ENCODE measurements around the gene CHERP. TPM values are rescaled to one million over a fixed set of nuclear protein-coding genes. Genes with fewer than 3 reads are reported as not detected.
"Not testable (repeated sequence)": the region's sequence is repeated elsewhere in the genome, so short reads cannot be mapped to it uniquely, and the experiment has no call there.

Gene CHERP
- total and polyA plus RNA-seq, 2 of the 13 experiments (the other 11 are each of a cell fraction or from before 2014, with no cell fraction given) = 4.3 to 5.4 TPM

DNA sequence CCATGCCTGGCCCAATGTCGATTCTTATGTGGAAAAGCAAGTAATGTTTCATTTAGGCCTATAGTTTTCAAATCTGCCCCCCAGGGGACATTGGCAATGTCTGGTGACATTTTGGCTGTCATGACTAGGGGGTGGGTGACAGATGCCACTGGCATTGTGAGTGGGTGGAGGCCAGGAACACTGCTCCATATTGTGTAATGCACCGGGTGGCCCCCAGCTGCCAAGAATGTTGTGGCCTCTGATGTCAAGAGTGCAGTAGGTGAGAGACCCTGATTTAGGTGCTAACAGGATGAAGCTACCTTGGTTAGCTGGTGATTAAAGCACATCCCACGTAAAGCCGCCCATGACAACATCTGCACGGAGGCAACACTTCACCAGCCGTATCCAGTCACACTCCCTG lies 35.3 kb downstream of the CHERP start:
- Histone ChIP-seq H3K4me3 (replicated peaks in 1 of 3; ENCODE audit: insufficient read depth in 1 of 3, low read depth in 2 of 3, low read length in 3 of 3) (no peak overlapping the region), H4K20me1 (ENCODE audit: insufficient read depth, low read length) (no peaks in the 10 kb centered on the region), H3K79me2 (ENCODE audit: insufficient read depth, low read length) (no peaks in the 10 kb centered on the region), H2AFZ (ENCODE audit: low read length) (no peak overlapping the region), H3K9ac (ENCODE audit: insufficient read depth, low read depth, low read length) (no peak overlapping the region), H3K4me2 (ENCODE audit: low read depth, low read length) (no peak overlapping the region), H3K9me3 (ENCODE audit: low read length) (no peaks in the 10 kb centered on the region), H3K36me3 (replicated peaks in 1 of 2; ENCODE audit: control insufficient read depth in 1 of 2, insufficient read depth in 2 of 2, low read length in 2 of 2) (peaks cover 5 to 37% of the 10 kb centered on the region in 2 experiments; a peak in 3 of 5 replicates), H3K27me3 (ENCODE audit: control insufficient read depth in 1 of 2, insufficient read depth in 2 of 2, low read length in 2 of 2) (no peaks in the 10 kb centered on the region), H3K4me1 (ENCODE audit: insufficient read depth, low read length) (no peaks in the 10 kb centered on the region), H3K27ac (ENCODE audit: extremely low read length, insufficient read depth, low read length) (no peak overlapping the region)
- ATAC-seq (no peak), FAIRE-seq (no peak), DNase-seq (ENCODE audit: low spot score) (no peak)
- no TSS peak for BruUV-seq (replicated peaks)
- intact Hi-C loops (cut with micrococcal nuclease; ENCODE audit: unreplicated experiment) = no loop called here
- 100% methylated on average over 5 of the region's 6 CpGs for WGBS (ENCODE audit: low lambda C conversion rate)
- CTCF ChIA-PET (ENCODE audit: low intra/inter-chr PET ratio, low total read pairs) = no interaction called here
- TF ChIP-seq ETV6 (CRISPR knock-in tag; conservative IDR thresholded peaks at IDR 0.05) (no peak), PCBP2 (optimal IDR thresholded peaks at IDR 0.05; ENCODE audit: low read depth, low read length, poor library complexity, severe bottlenecking) (no peak), ZNF441 (CRISPR knock-in tag; IDR thresholded peaks at IDR 0.05; ENCODE audit: borderline replicate concordance) (no peak), PHB2 (IDR thresholded peaks at IDR 0.05; ENCODE audit: partially characterized antibody) (no peak), HOXD1 (CRISPR knock-in tag; IDR thresholded peaks at IDR 0.05) (no peak), SRSF4 (IDR thresholded peaks at IDR 0.05; ENCODE audit: low read depth, low read length, poor library complexity, severe bottlenecking) (no peak), HOXA7 (CRISPR knock-in tag; IDR thresholded peaks at IDR 0.05) (no peak), GLI4 (CRISPR knock-in tag; IDR thresholded peaks at IDR 0.05; ENCODE audit: borderline replicate concordance) (no peak)
- TF ChIP-seq, protein P1, sequence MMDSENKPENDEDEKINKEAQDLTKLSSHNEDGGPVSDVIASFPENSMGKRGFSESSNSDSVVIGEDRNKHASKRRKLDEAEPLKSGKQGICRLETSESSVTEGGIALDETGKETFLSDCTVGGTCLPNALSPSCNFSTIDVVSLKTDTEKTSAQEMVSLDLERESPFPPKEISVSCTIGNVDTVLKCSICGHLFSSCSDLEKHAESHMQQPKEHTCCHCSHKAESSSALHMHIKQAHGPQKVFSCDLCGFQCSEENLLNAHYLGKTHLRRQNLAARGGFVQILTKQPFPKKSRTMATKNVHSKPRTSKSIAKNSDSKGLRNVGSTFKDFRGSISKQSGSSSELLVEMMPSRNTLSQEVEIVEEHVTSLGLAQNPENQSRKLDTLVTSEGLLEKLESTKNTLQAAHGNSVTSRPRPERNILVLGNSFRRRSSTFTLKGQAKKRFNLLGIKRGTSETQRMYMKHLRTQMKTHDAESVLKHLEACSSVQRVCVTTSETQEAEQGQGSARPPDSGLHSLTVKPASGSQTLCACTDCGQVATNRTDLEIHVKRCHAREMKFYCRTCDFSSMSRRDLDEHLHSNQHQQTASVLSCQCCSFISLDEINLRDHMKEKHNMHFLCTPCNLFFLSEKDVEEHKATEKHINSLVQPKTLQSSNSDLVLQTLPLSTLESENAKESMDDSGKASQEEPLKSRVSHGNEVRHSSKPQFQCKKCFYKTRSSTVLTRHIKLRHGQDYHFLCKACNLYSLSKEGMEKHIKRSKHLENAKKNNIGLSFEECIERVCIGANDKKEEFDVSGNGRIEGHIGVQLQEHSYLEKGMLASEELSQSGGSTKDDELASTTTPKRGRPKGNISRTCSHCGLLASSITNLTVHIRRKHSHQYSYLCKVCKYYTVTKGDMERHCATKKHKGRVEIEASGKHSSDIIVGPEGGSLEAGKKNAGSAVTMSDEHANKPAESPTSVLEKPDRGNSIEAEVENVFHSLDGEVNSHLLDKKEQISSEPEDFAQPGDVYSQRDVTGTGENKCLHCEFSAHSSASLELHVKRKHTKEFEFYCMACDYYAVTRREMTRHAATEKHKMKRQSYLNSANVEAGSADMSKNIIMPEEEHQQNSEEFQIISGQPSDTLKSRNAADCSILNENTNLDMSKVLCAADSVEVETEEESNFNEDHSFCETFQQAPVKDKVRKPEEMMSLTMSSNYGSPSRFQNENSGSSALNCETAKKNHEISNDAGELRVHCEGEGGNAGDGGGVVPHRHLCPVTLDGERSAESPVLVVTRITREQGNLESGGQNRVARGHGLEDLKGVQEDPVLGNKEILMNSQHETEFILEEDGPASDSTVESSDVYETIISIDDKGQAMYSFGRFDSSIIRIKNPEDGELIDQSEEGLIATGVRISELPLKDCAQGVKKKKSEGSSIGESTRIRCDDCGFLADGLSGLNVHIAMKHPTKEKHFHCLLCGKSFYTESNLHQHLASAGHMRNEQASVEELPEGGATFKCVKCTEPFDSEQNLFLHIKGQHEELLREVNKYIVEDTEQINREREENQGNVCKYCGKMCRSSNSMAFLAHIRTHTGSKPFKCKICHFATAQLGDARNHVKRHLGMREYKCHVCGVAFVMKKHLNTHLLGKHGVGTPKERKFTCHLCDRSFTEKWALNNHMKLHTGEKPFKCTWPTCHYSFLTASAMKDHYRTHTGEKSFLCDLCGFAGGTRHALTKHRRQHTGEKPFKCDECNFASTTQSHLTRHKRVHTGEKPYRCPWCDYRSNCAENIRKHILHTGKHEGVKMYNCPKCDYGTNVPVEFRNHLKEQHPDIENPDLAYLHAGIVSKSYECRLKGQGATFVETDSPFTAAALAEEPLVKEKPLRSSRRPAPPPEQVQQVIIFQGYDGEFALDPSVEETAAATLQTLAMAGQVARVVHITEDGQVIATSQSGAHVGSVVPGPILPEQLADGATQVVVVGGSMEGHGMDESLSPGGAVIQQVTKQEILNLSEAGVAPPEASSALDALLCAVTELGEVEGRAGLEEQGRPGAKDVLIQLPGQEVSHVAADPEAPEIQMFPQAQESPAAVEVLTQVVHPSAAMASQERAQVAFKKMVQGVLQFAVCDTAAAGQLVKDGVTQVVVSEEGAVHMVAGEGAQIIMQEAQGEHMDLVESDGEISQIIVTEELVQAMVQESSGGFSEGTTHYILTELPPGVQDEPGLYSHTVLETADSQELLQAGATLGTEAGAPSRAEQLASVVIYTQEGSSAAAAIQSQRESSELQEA (CRISPR knock-in tag; IDR thresholded peaks at IDR 0.05; ENCODE audit: not compliant biosample characterization) = no peak
- TF ChIP-seq, protein P2, sequence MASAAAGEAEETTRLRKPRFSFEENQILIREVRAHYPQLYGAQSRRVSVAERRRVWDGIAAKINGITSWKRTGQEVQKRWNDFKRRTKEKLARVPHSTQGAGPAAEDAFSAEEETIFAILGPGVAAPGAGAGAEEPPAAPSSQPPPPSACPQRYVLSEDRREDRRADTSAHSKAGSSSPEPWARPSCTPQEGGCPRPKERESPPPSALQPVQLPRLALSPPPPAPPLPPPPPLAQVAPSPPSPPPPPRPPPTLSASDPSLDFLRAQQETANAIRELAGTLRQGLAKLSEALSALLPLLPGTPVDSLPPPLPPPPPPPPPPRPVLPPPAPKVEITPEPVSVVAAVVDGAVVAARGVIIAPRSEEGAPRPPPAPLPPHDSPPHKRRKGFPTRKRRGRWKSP (CRISPR knock-in tag; IDR thresholded peaks at IDR 0.05) = no peak
- POLR2A ChIA-PET = no interaction called here
- in situ Hi-C loops (cut with HindIII; ENCODE audit: extremely low pct_ligation_motif_present, low pct_unique_long_range_greater_than_20kb) = no loop called here

DNA sequence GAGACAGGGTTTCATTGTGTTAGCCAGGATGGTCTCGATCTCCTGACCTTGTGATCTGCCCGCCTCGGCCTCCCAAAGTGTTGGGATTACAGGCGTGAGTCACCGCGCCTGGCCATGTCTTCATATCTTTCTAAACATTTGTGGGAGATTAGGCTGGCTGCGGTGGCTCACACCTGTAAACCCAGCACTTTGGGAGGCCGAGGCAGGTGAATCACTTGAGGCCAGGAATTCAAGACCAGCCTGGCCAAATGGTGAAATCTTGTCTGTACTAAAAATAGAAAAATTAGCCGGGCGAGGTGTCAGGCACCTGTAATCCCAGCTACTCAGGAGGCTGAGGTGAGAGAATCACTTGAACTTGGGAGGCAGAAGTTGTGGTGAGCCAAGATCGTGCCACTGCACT lies 36.1 kb downstream of the CHERP start:
- H3K4me1 ChIP-seq (ENCODE audit: insufficient read depth, low read length); BruUV-seq (replicated peaks); H3K9ac ChIP-seq (ENCODE audit: insufficient read depth, low read depth, low read length); H3K27ac ChIP-seq (ENCODE audit: extremely low read length, insufficient read depth, low read length); H3K4me2 ChIP-seq (ENCODE audit: low read depth, low read length); CTCF ChIA-PET (ENCODE audit: low intra/inter-chr PET ratio, low total read pairs); DNase-seq (ENCODE audit: low spot score); H3K27me3 ChIP-seq (ENCODE audit: control insufficient read depth in 1 of 2, insufficient read depth in 2 of 2, low read length in 2 of 2); H3K4me3 ChIP-seq (replicated peaks in 1 of 3; ENCODE audit: insufficient read depth in 1 of 3, low read depth in 2 of 3, low read length in 3 of 3); in situ Hi-C loops (cut with HindIII; ENCODE audit: extremely low pct_ligation_motif_present, low pct_unique_long_range_greater_than_20kb); H4K20me1 ChIP-seq (ENCODE audit: insufficient read depth, low read length); FAIRE-seq; POLR2A ChIA-PET; ATAC-seq; H3K9me3 ChIP-seq (ENCODE audit: low read length); H2AFZ ChIP-seq (ENCODE audit: low read length); intact Hi-C loops (cut with micrococcal nuclease; ENCODE audit: unreplicated experiment); H3K79me2 ChIP-seq (ENCODE audit: insufficient read depth, low read length): not testable (repeated sequence)
- peaks cover 5 to 38% of the 10 kb centered on the region in 2 experiments; a peak in 3 of 5 replicates for H3K36me3 ChIP-seq (replicated peaks in 1 of 2; ENCODE audit: control insufficient read depth in 1 of 2, insufficient read depth in 2 of 2, low read length in 2 of 2)
- 94% methylated on average over 11 of the region's 11 CpGs for WGBS (ENCODE audit: low lambda C conversion rate)

Measured in HepG2 (cell line).